Esophagus muscularis mucosa (tissue), 4 donors: ENCODE measurements around the gene SERPINE2. TPM values are rescaled to one million over a fixed set of nuclear protein-coding genes. Genes with fewer than 3 reads are reported as not detected.

Experiments used
- DNase-seq: peaks from one replicate; pipeline ENCODE4 v3.0.0-alpha.2; 2017; ENCODE audit errors: extremely low spot score
- H3K27ac ChIP-seq, 4 donors: fragments of 200-600 bp; sonication (generic); replicated peaks in 1 of 4; 1 replicate in 3 of 4; 2 replicates in 1 of 4; pipeline ENCODE4 v1.5.1; 2016 to 2019; ENCODE audit warnings: mild to moderate bottlenecking in 1 of 4
- H3K27me3 ChIP-seq, 4 donors: fragments of 200-600 bp; sonication (generic); one replicate each; pipeline versions ENCODE4 v1.5.1 to v1.6.0; 2016 to 2019
- H3K36me3 ChIP-seq, 4 donors: fragments of 200-600 bp; sonication (generic); one replicate each; pipeline ENCODE4 v1.5.1; 2016 to 2019
- H3K4me1 ChIP-seq, 4 donors: fragments of 200-600 bp; sonication (generic); one replicate each; pipeline ENCODE4 v1.5.1; 2016 to 2019
- H3K4me3 ChIP-seq, 4 donors: fragments of 200-600 bp; sonication (generic); 1 replicate in 2 of 4; 2 replicates in 2 of 4; pipeline ENCODE4 v1.5.1; 2016 to 2019; ENCODE audit warnings: mild to moderate bottlenecking in 4 of 4, moderate library complexity in 1 of 4
- H3K9me3 ChIP-seq, 4 donors: fragments of 200-600 bp; sonication (generic); 1 replicate in 3 of 4; 2 replicates in 1 of 4; pipeline ENCODE4 v1.5.1; 2016 to 2019
- EP300 ChIP-seq: sonication (generic); formaldehyde crosslinking; IDR thresholded peaks from one replicate; pipeline ENCODE4 v1.6.1; 2017; ENCODE audit warnings: antibody characterized with exemption
- POLR2A ChIP-seq: fragments of 450-650 bp; IDR thresholded peaks from one replicate; pipeline ENCODE4 v1.6.1; 2017; ENCODE audit warnings: antibody characterized with exemption, moderate library complexity, mild to moderate bottlenecking, low read depth
- POLR2AphosphoS5 ChIP-seq, 2 donors: sonication (generic); formaldehyde crosslinking; IDR thresholded peaks; one replicate each; pipeline ENCODE4 v1.6.1; 2017; ENCODE audit warnings: antibody characterized with exemption in 2 of 2
- WGBS: methylation state at CpG from one replicate; pipeline ENCODE4 v1.1.5; 2018; 5-methylcytosine and 5-hydroxymethylcytosine counted together
- intact Hi-C: fragments of 100-400 bp; cut with DNase I; formaldehyde crosslinking; loops from one replicate; pipeline ENCODE4 v1.15.1; 2023
- total RNA-seq, 4 donors: library from RNA; depleted of rRNA; stranded (reverse); fragments of >200 nt; gene quantifications; one replicate each; pipeline versions ENCODE4 v1.1.0 to v1.2.1, GENCODE V29; 2016
- TF ChIP-seq, protein P1 (sequence below), 3 experiments: fragments of 200-600 bp in 2 of 3; fragments of 450-650 bp in 1 of 3; sonication (generic) in 2 of 3; IDR thresholded peaks; one replicate each; pipeline ENCODE4 v1.5.1; 2017 to 2019; ENCODE audit warnings: antibody characterized with exemption in 3 of 3, mild to moderate bottlenecking in 2 of 3, moderate library complexity in 1 of 3

The SERPINE2 gene
- total RNA-seq, 4 donors from 2014 or later, result 20.4 to 126 (median 42.1) TPM

DNA sequence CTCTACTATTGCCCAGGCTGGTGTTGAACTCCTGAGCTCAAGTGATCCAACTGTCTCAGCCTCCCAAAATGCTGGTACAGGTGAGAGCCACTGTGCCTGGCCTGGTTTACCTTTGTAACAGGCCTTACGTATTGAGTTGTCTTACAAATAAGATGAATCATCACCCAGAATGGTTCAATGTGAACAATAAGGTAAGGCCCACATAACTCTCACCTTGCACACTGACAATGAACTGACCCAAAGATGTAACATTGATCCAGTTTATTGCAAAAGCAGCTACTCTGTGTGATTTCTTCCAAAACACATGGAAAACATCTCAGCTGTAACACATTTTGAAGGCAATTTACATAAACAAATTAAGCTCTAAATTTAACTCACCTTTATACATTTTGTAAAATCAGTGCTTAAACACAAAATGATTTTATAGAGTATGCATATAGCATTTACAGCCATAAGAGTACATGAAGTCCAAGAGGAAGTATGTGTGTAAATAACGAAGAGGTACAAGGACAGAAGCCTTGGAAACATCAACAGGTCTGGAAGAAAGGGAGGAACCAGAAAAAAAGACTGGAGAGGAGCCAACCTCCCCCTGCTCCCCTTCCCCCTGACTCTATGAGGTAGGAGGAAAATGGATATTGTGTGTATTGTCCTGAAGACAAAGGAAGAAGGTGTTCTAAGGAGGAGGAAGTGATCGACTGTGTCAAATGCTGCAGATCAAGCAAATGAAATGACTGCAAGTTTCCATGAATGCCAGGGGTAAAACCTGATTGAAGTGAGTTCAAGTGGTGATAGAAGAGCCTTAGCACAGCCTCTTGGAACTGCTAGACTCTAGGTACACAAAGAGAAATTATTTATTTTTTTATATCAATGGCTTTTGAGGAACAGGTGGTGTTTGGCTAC, 88.4 kb downstream of the SERPINE2 start:
- TF ChIP-seq EP300 (no peak), POLR2A (no peak), POLR2AphosphoS5 (IDR thresholded peaks at IDR 0.05) (no peak)
- TF ChIP-seq, protein P1, sequence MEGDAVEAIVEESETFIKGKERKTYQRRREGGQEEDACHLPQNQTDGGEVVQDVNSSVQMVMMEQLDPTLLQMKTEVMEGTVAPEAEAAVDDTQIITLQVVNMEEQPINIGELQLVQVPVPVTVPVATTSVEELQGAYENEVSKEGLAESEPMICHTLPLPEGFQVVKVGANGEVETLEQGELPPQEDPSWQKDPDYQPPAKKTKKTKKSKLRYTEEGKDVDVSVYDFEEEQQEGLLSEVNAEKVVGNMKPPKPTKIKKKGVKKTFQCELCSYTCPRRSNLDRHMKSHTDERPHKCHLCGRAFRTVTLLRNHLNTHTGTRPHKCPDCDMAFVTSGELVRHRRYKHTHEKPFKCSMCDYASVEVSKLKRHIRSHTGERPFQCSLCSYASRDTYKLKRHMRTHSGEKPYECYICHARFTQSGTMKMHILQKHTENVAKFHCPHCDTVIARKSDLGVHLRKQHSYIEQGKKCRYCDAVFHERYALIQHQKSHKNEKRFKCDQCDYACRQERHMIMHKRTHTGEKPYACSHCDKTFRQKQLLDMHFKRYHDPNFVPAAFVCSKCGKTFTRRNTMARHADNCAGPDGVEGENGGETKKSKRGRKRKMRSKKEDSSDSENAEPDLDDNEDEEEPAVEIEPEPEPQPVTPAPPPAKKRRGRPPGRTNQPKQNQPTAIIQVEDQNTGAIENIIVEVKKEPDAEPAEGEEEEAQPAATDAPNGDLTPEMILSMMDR (IDR thresholded peaks at IDR 0.05), result no peak
- intact Hi-C loops, result no loop called here
- no peak for DNase-seq
- no peak overlapping the region for H3K27ac ChIP-seq
- 89% methylated on average over 3 of the region's 3 CpGs for WGBS
- H3K36me3 ChIP-seq, result no peaks in the 10 kb centered on the region
- peaks cover 2 to 12% (median 8%) of the 10 kb centered on the region in 4 donors for H3K4me1 ChIP-seq
- H3K9me3 ChIP-seq, result no peaks in the 10 kb centered on the region
- H3K4me3 ChIP-seq, result no peak overlapping the region
- no peaks in the 10 kb centered on the region for H3K27me3 ChIP-seq

DNA sequence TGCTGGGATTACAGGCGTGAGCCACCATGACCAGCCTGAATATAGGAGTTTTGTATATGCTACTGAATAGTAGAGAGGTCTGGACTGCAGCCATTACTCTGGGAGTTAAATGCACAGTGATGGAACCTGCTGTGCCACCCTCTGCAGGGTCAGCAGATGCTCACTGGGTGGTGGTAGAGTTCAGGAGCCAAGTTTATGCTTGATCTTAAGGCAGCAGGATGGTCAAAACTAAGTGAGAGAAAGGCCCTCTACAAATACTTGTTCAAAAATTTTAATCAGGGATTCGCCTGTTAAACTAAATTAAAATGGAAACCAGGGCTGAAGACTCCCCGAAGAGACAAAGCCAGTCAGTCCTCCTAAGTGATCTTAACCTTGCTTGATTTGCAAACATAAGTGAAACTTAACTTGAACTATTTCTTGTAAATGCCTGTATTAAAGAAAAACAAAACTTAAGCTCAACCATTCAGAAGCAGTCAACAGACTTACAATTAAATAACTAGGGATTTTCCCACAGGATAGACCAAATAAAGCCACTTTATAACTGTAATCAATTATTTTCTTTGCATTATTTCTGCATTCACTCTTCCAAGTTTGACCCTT, 89.7 kb downstream of the SERPINE2 start:
- intact Hi-C loops, result no loop called here
- peaks cover 6 to 17% (median 14%) of the 10 kb centered on the region in 4 donors for H3K4me1 ChIP-seq
- H3K27ac ChIP-seq, result no peak overlapping the region
- H3K4me3 ChIP-seq, result no peak overlapping the region
- H3K36me3 ChIP-seq, result no peaks in the 10 kb centered on the region
- TF ChIP-seq POLR2A, result no peak
- TF ChIP-seq, protein P1 (IDR thresholded peaks at IDR 0.05), result no peak
- TF ChIP-seq EP300, result no peak
- no peak for TF ChIP-seq POLR2AphosphoS5 (IDR thresholded peaks at IDR 0.05)
- no peak for DNase-seq
- no peaks in the 10 kb centered on the region for H3K9me3 ChIP-seq
- no peaks in the 10 kb centered on the region for H3K27me3 ChIP-seq
- WGBS, result 70% methylated on average over 3 of the region's 3 CpGs

DNA sequence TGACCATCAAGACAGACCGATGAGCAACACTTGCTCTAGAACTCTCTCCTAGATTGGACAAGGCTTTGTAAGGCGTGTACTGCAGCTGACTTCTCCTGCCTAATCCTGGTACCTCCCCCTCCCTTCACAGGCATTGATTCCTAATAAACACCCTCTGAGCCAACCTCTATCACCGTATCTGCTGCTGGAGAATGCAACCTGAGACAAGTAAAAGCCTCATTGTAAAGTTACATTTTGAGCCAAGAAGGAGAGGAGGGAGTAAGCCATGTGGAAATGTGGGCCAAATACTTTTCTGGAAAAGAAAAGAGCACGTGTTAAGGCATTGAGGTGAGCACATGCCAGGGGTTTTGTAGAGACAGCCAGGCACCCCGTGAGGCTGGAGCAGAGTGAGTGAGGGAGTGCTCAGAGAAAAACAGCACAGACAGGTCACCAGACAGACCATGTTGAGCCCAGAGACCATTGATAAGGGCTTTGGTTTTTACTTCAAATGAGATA, 91.3 kb downstream of the SERPINE2 start:
- Histone ChIP-seq H3K36me3 (no peaks in the 10 kb centered on the region), H3K27ac (no peak overlapping the region), H3K9me3 (no peaks in the 10 kb centered on the region), H3K4me1 (peaks cover 16 to 30% (median 22%) of the 10 kb centered on the region in 4 donors), H3K27me3 (no peaks in the 10 kb centered on the region), H3K4me3 (no peak overlapping the region)
- intact Hi-C loops, result no loop called here
- TF ChIP-seq POLR2A (no peak), POLR2AphosphoS5 (IDR thresholded peaks at IDR 0.05) (no peak), EP300 (no peak)
- TF ChIP-seq, protein P1 (IDR thresholded peaks at IDR 0.05), result no peak
- WGBS, result 44% methylated on average over 5 of the region's 5 CpGs
- no peak for DNase-seq

DNA sequence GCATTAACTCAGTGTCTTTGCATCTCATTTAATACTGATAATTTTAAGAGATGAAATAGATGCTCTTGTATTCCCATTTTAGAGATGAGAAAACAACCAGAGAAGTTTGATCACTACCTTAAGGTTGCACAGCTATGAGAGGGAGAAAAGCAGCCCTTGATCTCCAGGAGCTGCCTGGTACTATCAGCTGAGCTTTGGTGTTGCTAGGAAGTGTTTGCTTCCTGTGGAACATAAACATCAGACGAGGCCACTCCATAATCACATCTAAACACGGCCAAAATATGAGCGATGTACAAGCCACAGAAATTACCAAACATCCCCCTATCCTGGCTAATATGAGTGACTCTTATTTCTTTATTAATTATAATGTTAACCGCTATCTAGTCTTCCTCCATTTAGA, 93.3 kb downstream of the SERPINE2 start:
- TF ChIP-seq POLR2A (no peak), POLR2AphosphoS5 (IDR thresholded peaks at IDR 0.05) (no peak), EP300 (no peak)
- TF ChIP-seq, protein P1 (IDR thresholded peaks at IDR 0.05), result no peak
- intact Hi-C loops, result no loop called here
- Histone ChIP-seq H3K27ac (peak overlapping the region in 1 of 4 donors; percentile 91), H3K36me3 (no peaks in the 10 kb centered on the region), H3K9me3 (no peaks in the 10 kb centered on the region), H3K4me1 (peaks cover 29 to 47% (median 36%) of the 10 kb centered on the region in 4 donors), H3K27me3 (no peaks in the 10 kb centered on the region), H3K4me3 (peak overlapping the region in 3 of 4 donors; percentile 85 to 99 (median 85))
- DNase-seq, result no peak
- whole genome bisulfite sequencing, result 47% methylated on average over 4 of the region's 4 CpGs
